Spleen (tissue), 13 donors: ENCODE data around the gene ARMC6. TPM values are rescaled to one million over a fixed set of nuclear protein-coding genes. Genes with fewer than 3 reads are reported as not detected.
A peak's percentile ranks its signal among the peaks of the same experiment; 100 is the strongest.

Experiments used
- DNase-seq: peaks from one replicate; pipeline ENCODE4 v3.0.0-alpha.2; 2020
- H3K27ac ChIP-seq, 8 donors: fragments of 200-600 bp; sonication (generic) in 7 of 8; 1 replicate in 4 of 8; 2 replicates in 4 of 8; pipeline versions ENCODE4 v1.5.0 to v1.8.0; 2016 to 2021; ENCODE audit warnings: inconsistent platforms in 4 of 8, mild to moderate bottlenecking in 4 of 8, moderate library complexity in 1 of 8
- H3K27me3 ChIP-seq, 7 donors: fragments of 200-600 bp; sonication (generic) in 6 of 7; replicated peaks in 1 of 7; 1 replicate in 4 of 7; 2 replicates in 3 of 7; pipeline versions ENCODE4 v1.5.0 to v1.8.0; 2016 to 2021; ENCODE audit warnings: inconsistent platforms in 3 of 7, mild to moderate bottlenecking in 1 of 7
- H3K36me3 ChIP-seq, 6 donors: fragments of 200-600 bp; sonication (generic) in 5 of 6; 1 replicate in 4 of 6; 2 replicates in 2 of 6; pipeline versions ENCODE4 v1.5.0 to v1.8.0; 2016 to 2021; ENCODE audit warnings: inconsistent platforms in 2 of 6
- H3K4me1 ChIP-seq, 6 donors: fragments of 200-600 bp; sonication (generic) in 5 of 6; 1 replicate in 3 of 6; 2 replicates in 3 of 6; pipeline versions ENCODE4 v1.5.0 to v1.8.0; 2016 to 2021; ENCODE audit warnings: inconsistent platforms in 3 of 6
- H3K4me3 ChIP-seq, 8 donors: fragments of 200-600 bp; sonication (generic) in 7 of 8; 1 replicate in 4 of 8; 2 replicates in 4 of 8; pipeline versions ENCODE4 v1.5.0 to v1.8.0; 2016 to 2021; ENCODE audit warnings: inconsistent platforms in 4 of 8, mild to moderate bottlenecking in 4 of 8, moderate library complexity in 2 of 8
- H3K9me3 ChIP-seq, 8 donors: fragments of 200-600 bp; sonication (generic) in 7 of 8; 1 replicate in 4 of 8; 2 replicates in 4 of 8; pipeline versions ENCODE4 v1.5.0 to v1.8.0; 2016 to 2021; ENCODE audit warnings: inconsistent platforms in 4 of 8
- CTCF ChIP-seq, 11 experiments: fragments of 200-600 bp in 7 of 11; fragments of 450-650 bp in 4 of 11; sonication (generic) in 4 of 11; IDR thresholded peaks in 8 of 11; conservative IDR thresholded peaks in 3 of 11; 1 replicate in 7 of 11; 2 replicates in 4 of 11; pipeline versions ENCODE4 v1.4.0 to v1.8.0; 2016 to 2021; ENCODE audit warnings: antibody characterized with exemption in 11 of 11, inconsistent platforms in 4 of 11, mild to moderate bottlenecking in 1 of 11
- POLR2A ChIP-seq, 3 donors: fragments of 450-650 bp; IDR thresholded peaks; one replicate each; pipeline ENCODE4 v1.5.1; 2017; ENCODE audit warnings: antibody characterized with exemption in 3 of 3, mild to moderate bottlenecking in 1 of 3
- POLR2AphosphoS5 ChIP-seq, 3 donors: sonication (generic); formaldehyde crosslinking; IDR thresholded peaks; one replicate each; pipeline ENCODE4 v1.5.1; 2017; ENCODE audit warnings: antibody characterized with exemption in 3 of 3
- WGBS, 5 donors: extraction: QIAGEN DNeasy Blood & Tissue Kit in 3 of 5; methylation state at CpG; one replicate each; pipeline versions ENCODE4 v1.1.5 to v1.1.7; 2013 to 2018; 5-methylcytosine and 5-hydroxymethylcytosine counted together
- intact Hi-C: fragments of 100-400 bp; cut with DNase I; formaldehyde crosslinking; loops from one replicate; pipeline ENCODE4 v1.15.0; 2023; ENCODE audit warnings: low total_unique reads
- long read RNA-seq, 2 donors: transcript quantifications; one replicate each; lab custom pipeline, GENCODE V29; 2026
- polyA plus RNA-seq, 3 donors: library from polyadenylated mRNA; stranded (reverse); fragments of 200-250 nt; gene quantifications; one replicate each; pipeline ENCODE4 v1.2.1, GENCODE V29; 2013
- total RNA-seq, 7 donors: library from RNA; depleted of rRNA in 3 of 7; stranded (reverse); fragments of >200 nt in 3 of 7; fragmentation: NEBNext Ultra II Directional in 4 of 7; extraction: Animal tissue kit (Norgen Biotek cat#: 25700) in 4 of 7; gene quantifications; one replicate each; pipeline versions ENCODE4 v1.1.0 to v1.2.1, GENCODE V29; 2016 to 2021
- donor health status: healthy with polysubstance abuse.
- donor health status: DM: no; HTN: no; CAD: no; lungs with moderate emphysema.
- donor health status: DM: no; HTN: no; CAD: no.
- donor health status: Bipolar disorder and iron deficiency.
- donor health status: healthy.
- donor health status: DM: no; HTN: no; CAD: no.
- donor health status: DM: yes; HTN: yes; CAD: no.

ARMC6 gene
- total RNA-seq: 10 to 100 TPM; 17.2 to 27.4 (median 18.7) TPM
- 10 to 100 TPM; 25.8 to 29.0 (median 28.5) TPM for polyA plus RNA-seq
- long read RNA-seq, donor 1, transcript ARMC6-202 (8 exons, 2,383 nt): major isoform, 9 of 9 reads
- long read RNA-seq, donor 1, partial matches to known transcripts: 0 of 9 reads
- long read RNA-seq, donor 1, other reads (novel, unspliced or antisense): 0 of 9 reads
- long read RNA-seq, donor 2, partial matches to known transcripts: 0 of 5 reads
- long read RNA-seq, donor 2, other reads (novel, unspliced or antisense): 0 of 5 reads

- peaks cover 15 to 63% (median 33%) of the 10 kb centered on the region in 6 donors for H3K4me1 ChIP-seq
- peak within 1 kb of the TSS; percentile 96 to 99 (median 98) for H3K27ac ChIP-seq
- H3K36me3 ChIP-seq: peaks cover 0 to 50% (median 19%) of the 10 kb centered on the region in 6 donors
- TF ChIP-seq POLR2AphosphoS5 (IDR thresholded peaks at IDR 0.05) (peak; percentile 91 to 94 (median 91)), POLR2A (IDR thresholded peaks at IDR 0.05) (peak in 1 of 3 donors; percentile 26), CTCF (IDR thresholded peaks at IDR 0.05 in 8 of 11, conservative IDR thresholded peaks at IDR 0.05 in 3 of 11) (peak in 5 of 11 experiments; percentile 8 to 61 (median 29))
- WGBS, 5 donors: 0 to 1% (median 1%) methylated on average over 33 to 94 of the region's 94 CpGs
- intact Hi-C loops: no loop called here
- no peaks in the 10 kb centered on the region for H3K9me3 ChIP-seq
- peak; percentile 97 for DNase-seq
- no peaks in the 10 kb centered on the region for H3K27me3 ChIP-seq
- H3K4me3 ChIP-seq: peak within 1 kb of the TSS; percentile 43 to 97 (median 82)
These were observed at the start of gene ARMC6, which contains the start of gene SUGP2 for GRCh38 chr19:19033426-19034203. TSS of gene ARMC6 (plus strand) at chr19:19033603. CDS start at chr19:19034210, 607 bp downstream. TSS of gene SUGP2 (minus strand) at chr19:19033517. CDS start at chr19:19031071, 2,446 bp downstream.

- TF ChIP-seq POLR2AphosphoS5 (IDR thresholded peaks at IDR 0.05): no peak
- TF ChIP-seq CTCF (IDR thresholded peaks at IDR 0.05 in 8 of 11, conservative IDR thresholded peaks at IDR 0.05 in 3 of 11): no peak
- no peak for TF ChIP-seq POLR2A (IDR thresholded peaks at IDR 0.05)
- no peaks in the 10 kb centered on the region for H3K36me3 ChIP-seq
- peaks cover 6 to 36% (median 25%) of the 10 kb centered on the region in 6 donors for H3K4me1 ChIP-seq
- DNase-seq: no peak
- intact Hi-C loops: no loop called here
- peak overlapping the region in 2 of 8 donors; percentile 78 to 80 for H3K27ac ChIP-seq
- H3K9me3 ChIP-seq: no peaks in the 10 kb centered on the region
- 77 to 97% (median 88%) methylated on average over 3 of the region's 3 CpGs for WGBS, 5 donors
- no peak overlapping the region for H3K4me3 ChIP-seq
- peaks cover 0 to 41% (median 0%) of the 10 kb centered on the region in 7 donors for H3K27me3 ChIP-seq
These were observed 49.2 kb upstream of the ARMC6 start for GRCh38 chr19:18984251-18984650.

GRCh38 chr19:18985257-18985656 is 48.1 kb upstream of the ARMC6 start:
- H3K27ac ChIP-seq: peak overlapping the region; percentile 19 to 80 (median 67)
- 10 to 21% (median 13%) methylated on average over 7 of the region's 7 CpGs for WGBS, 5 donors
- peaks cover 6 to 36% (median 25%) of the 10 kb centered on the region in 6 donors for H3K4me1 ChIP-seq
- peaks cover 0 to 41% (median 0%) of the 10 kb centered on the region in 7 donors for H3K27me3 ChIP-seq
- H3K36me3 ChIP-seq: peaks cover 0 to 5% (median 0%) of the 10 kb centered on the region in 6 donors
- no peak for DNase-seq
- TF ChIP-seq CTCF (IDR thresholded peaks at IDR 0.05 in 8 of 11, conservative IDR thresholded peaks at IDR 0.05 in 3 of 11) (no peak), POLR2AphosphoS5 (IDR thresholded peaks at IDR 0.05) (no peak), POLR2A (IDR thresholded peaks at IDR 0.05) (no peak)
- H3K9me3 ChIP-seq: no peaks in the 10 kb centered on the region
- intact Hi-C loops: no loop called here
- H3K4me3 ChIP-seq: no peak overlapping the region
